Thyroid gland (tissue), 4 donors: ENCODE data around the gene NUDT22. TPM values are rescaled to one million over a fixed set of nuclear protein-coding genes. Genes with fewer than 3 reads are reported as not detected.

Source experiments
- DNase-seq, 2 donors: peaks; one replicate each; pipeline ENCODE4 v3.0.0-alpha.2; 2019
- H3K27ac ChIP-seq, 3 donors: fragments of 200-600 bp; sonication (generic); 1 replicate in 2 of 3; 2 replicates in 1 of 3; pipeline ENCODE4 v1.5.1; 2016 to 2019; ENCODE audit warnings: mild to moderate bottlenecking in 1 of 3, moderate library complexity in 1 of 3
- H3K27me3 ChIP-seq: fragments of 200-600 bp; sonication (generic); one replicate; pipeline ENCODE4 v1.5.1; 2019
- H3K36me3 ChIP-seq, 2 donors: fragments of 200-600 bp; sonication (generic); one replicate each; pipeline ENCODE4 v1.5.1; 2016 to 2019
- H3K4me1 ChIP-seq, 2 donors: fragments of 200-600 bp; sonication (generic); one replicate each; pipeline ENCODE4 v1.5.1; 2017 to 2019
- H3K4me3 ChIP-seq, 3 donors: fragments of 200-600 bp; sonication (generic); replicated peaks in 1 of 3; 1 replicate in 2 of 3; 2 replicates in 1 of 3; pipeline ENCODE4 v1.5.1; 2016; ENCODE audit warnings: mild to moderate bottlenecking in 1 of 3
- H3K9me3 ChIP-seq: fragments of 200-600 bp; sonication (generic); one replicate; pipeline ENCODE4 v1.5.1; 2017
- CTCF ChIP-seq, 6 experiments: fragments of 200-600 bp in 3 of 6; fragments of 450-650 bp in 3 of 6; sonication (generic) in 3 of 6; IDR thresholded peaks; one replicate each; pipeline ENCODE4 v1.5.1; 2016 to 2019; ENCODE audit warnings: antibody characterized with exemption in 6 of 6, mild to moderate bottlenecking in 2 of 6, inconsistent platforms in 1 of 6, moderate library complexity in 1 of 6
- POLR2A ChIP-seq, 2 donors: fragments of 450-650 bp; IDR thresholded peaks; one replicate each; pipeline ENCODE4 v1.6.1; 2017; ENCODE audit warnings: antibody characterized with exemption in 2 of 2, mild to moderate bottlenecking in 2 of 2, moderate library complexity in 1 of 2
- WGBS, 2 donors: methylation state at CpG; one replicate each; pipeline ENCODE4 v1.1.5; 2017; 5-methylcytosine and 5-hydroxymethylcytosine counted together
- intact Hi-C: fragments of 100-400 bp; cut with DNase I; formaldehyde crosslinking; loops from one replicate; pipeline ENCODE4 v1.15.1; 2023
- total RNA-seq, 4 donors: library from RNA; depleted of rRNA; stranded (reverse); fragments of >200 nt; gene quantifications; one replicate each; pipeline ENCODE4 v1.2.3, GENCODE V29; 2016

NUDT22 gene
- total RNA-seq, 4 donors from 2014 or later: 65.6 to 109 (median 94.4) TPM

GRCh38 chr11:64269540-64270220 lies 43.6 kb downstream of the NUDT22 start:
- Histone ChIP-seq H3K27me3 (no peaks in the 10 kb centered on the region), H3K9me3 (no peaks in the 10 kb centered on the region), H3K4me3 (peak overlapping the region; percentile 12 to 94 (median 80)), H3K27ac (peak overlapping the region; percentile 95 to 99 (median 96)), H3K36me3 (no peaks in the 10 kb centered on the region), H3K4me1 (peaks cover 26 to 32% of the 10 kb centered on the region in 2 donors)
- TF ChIP-seq POLR2A (IDR thresholded peaks at IDR 0.05) (no peak), CTCF (IDR thresholded peaks at IDR 0.05) (peak in 3 of 6 experiments; percentile 14 to 31 (median 19))
- peak; percentile 98 for DNase-seq
- WGBS, 2 donors: 2% methylated on average over 9 to 12 of the region's 58 CpGs
- intact Hi-C loops: no loop called here

- TF ChIP-seq CTCF (IDR thresholded peaks at IDR 0.05): no peak
- TF ChIP-seq POLR2A (IDR thresholded peaks at IDR 0.05): no peak
- H3K36me3 ChIP-seq: peaks cover 7 to 11% of the 10 kb centered on the region in 2 donors
- no peak overlapping the region for H3K4me3 ChIP-seq
- H3K27me3 ChIP-seq: no peaks in the 10 kb centered on the region
- H3K27ac ChIP-seq: no peak overlapping the region
- intact Hi-C loops: no loop called here
- no peak for DNase-seq
- peaks cover 6 to 7% of the 10 kb centered on the region in 2 donors for H3K4me1 ChIP-seq
- 89 to 94% methylated on average over 8 to 15 of the region's 15 CpGs for WGBS, 2 donors
- no peaks in the 10 kb centered on the region for H3K9me3 ChIP-seq
These were observed 49.1 kb downstream of the NUDT22 start for GRCh38 chr11:64275031-64275800.

- H3K4me1 ChIP-seq: peaks cover 6 to 7% of the 10 kb centered on the region in 2 donors
- TF ChIP-seq CTCF (IDR thresholded peaks at IDR 0.05): no peak
- TF ChIP-seq POLR2A (IDR thresholded peaks at IDR 0.05): no peak
- WGBS, 2 donors: 90 to 93% methylated on average over 2 of the region's 2 CpGs
These were observed 49.8 kb downstream of the NUDT22 start for GRCh38 chr11:64275841-64276240.

GRCh38 chr11:64276653-64277431 lies 50.8 kb downstream of the NUDT22 start:
- Histone ChIP-seq H3K36me3 (peaks cover 7 to 11% of the 10 kb centered on the region in 2 donors), H3K27ac (no peak overlapping the region), H3K4me1 (peaks cover 2 to 3% of the 10 kb centered on the region in 2 donors), H3K9me3 (no peaks in the 10 kb centered on the region), H3K27me3 (no peaks in the 10 kb centered on the region), H3K4me3 (no peak overlapping the region)
- 90 to 94% methylated on average over 14 of the region's 17 CpGs for WGBS, 2 donors
- no peak for DNase-seq
- TF ChIP-seq POLR2A (IDR thresholded peaks at IDR 0.05) (no peak), CTCF (IDR thresholded peaks at IDR 0.05) (no peak)
- intact Hi-C loops: no loop called here

More at GRCh38 chr11:64275841-64276240, 49.8 kb downstream of the NUDT22 start:
- no peak overlapping the region for H3K27ac ChIP-seq
- H3K4me3 ChIP-seq: no peak overlapping the region
- no peaks in the 10 kb centered on the region for H3K27me3 ChIP-seq
- intact Hi-C loops: no loop called here
- no peak for DNase-seq
- no peaks in the 10 kb centered on the region for H3K9me3 ChIP-seq
- peaks cover 7 to 11% of the 10 kb centered on the region in 2 donors for H3K36me3 ChIP-seq
